Testis (tissue), 3 donors: ENCODE data around the gene NEURL1. TPM values are rescaled to one million over a fixed set of nuclear protein-coding genes. Genes with fewer than 3 reads are reported as not detected.

Experiments
- DNase-seq: peaks from one replicate; pipeline ENCODE4 v3.0.0-alpha.2; 2019
- H3K27ac ChIP-seq, 2 donors: fragments of 200-600 bp; sonication (generic); one replicate each; pipeline ENCODE4 v1.5.1; 2019
- H3K27me3 ChIP-seq: fragments of 200-600 bp; sonication (generic); one replicate; pipeline ENCODE4 v1.5.1; 2019
- H3K36me3 ChIP-seq: fragments of 200-600 bp; sonication (generic); one replicate; pipeline ENCODE4 v1.5.1; 2017; ENCODE audit warnings: low read depth; ENCODE audit errors: missing control alignments
- H3K4me1 ChIP-seq: fragments of 200-600 bp; sonication (generic); one replicate; pipeline ENCODE4 v1.5.1; 2019
- H3K4me3 ChIP-seq, 2 donors: fragments of 200-600 bp; sonication (generic); one replicate each; pipeline ENCODE4 v1.5.1; 2017 to 2019
- H3K9me3 ChIP-seq: fragments of 200-600 bp; sonication (generic); one replicate; pipeline ENCODE4 v1.5.1; 2017
- CTCF ChIP-seq, 3 experiments: fragments of 450-650 bp in 2 of 3; fragments of 200-600 bp in 1 of 3; sonication (generic) in 1 of 3; IDR thresholded peaks; one replicate each; pipeline ENCODE4 v1.5.1; 2016 to 2019; ENCODE audit warnings: antibody characterized with exemption in 3 of 3, mild to moderate bottlenecking in 2 of 3, moderate library complexity in 1 of 3
- POLR2A ChIP-seq: fragments of 450-650 bp; IDR thresholded peaks from one replicate; pipeline ENCODE4 v1.6.1; 2017; ENCODE audit warnings: antibody characterized with exemption, mild to moderate bottlenecking, moderate library complexity
- WGBS, 2 donors: methylation state at CpG; one replicate each; pipeline ENCODE4 v1.1.5; 2018; 5-methylcytosine and 5-hydroxymethylcytosine counted together
- intact Hi-C: fragments of 100-400 bp; cut with DNase I; formaldehyde crosslinking; loops from one replicate; pipeline ENCODE4 v1.15.1; 2023; ENCODE audit warnings: low total_unique reads
- polyA plus RNA-seq: library from polyadenylated mRNA; stranded (reverse); fragments of 350-450 nt; fragmentation: Illumina TruSeq; extraction: RNeasy Lipid Tissue Mini Kit (QIAGEN cat#74804); gene quantifications from one replicate; pipeline ENCODE4 v1.2.3, GENCODE V29; 2014; ENCODE audit warnings: low read depth, low replicate concordance; ENCODE audit not compliant: insufficient read depth
- total RNA-seq, 2 donors: library from RNA; depleted of rRNA; stranded (reverse); fragments of >200 nt; gene quantifications; one replicate each; pipeline ENCODE4 v1.2.3, GENCODE V29; 2016

The NEURL1 gene
- total and polyA plus RNA-seq, 3 donors from 2014 or later, result 17.8 to 21.9 (median 19.8) TPM

DNA sequence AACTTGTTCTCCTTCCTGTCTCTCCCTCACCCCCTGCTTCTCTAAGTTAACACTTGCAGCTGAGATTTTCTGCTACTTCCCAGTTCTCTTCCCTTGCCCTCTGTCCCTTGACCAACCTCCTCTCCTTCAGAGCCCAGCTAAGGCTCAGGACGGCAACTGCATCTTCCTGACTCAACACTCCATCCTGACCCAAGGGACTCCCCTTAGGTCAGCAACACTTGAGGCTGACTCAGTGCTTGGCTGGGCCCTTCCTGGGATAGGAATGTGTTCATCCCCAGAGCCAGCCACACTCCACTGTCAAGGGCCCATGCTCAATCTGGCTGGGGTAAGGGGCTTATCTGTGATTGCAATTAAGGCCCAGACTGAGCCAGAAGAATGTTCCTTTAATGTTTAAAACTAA lies 44.8 kb upstream of the NEURL1 start:
- Histone ChIP-seq H3K36me3 (no peaks in the 10 kb centered on the region), H3K9me3 (no peaks in the 10 kb centered on the region), H3K4me3 (no peak overlapping the region), H3K27ac (peak overlapping the region; percentile 5 to 90), H3K4me1 (peaks cover 62% of the 10 kb centered on the region), H3K27me3 (no peaks in the 10 kb centered on the region)
- TF ChIP-seq CTCF (IDR thresholded peaks at IDR 0.05), result no peak
- no peak for TF ChIP-seq POLR2A
- intact Hi-C loops, result no loop called here
- DNase-seq, result peak; percentile 68
- 13 to 17% methylated on average over 1 of the region's 1 CpG for WGBS, 2 donors

GRCh38 chr10:103449208-103450144 lies 44.0 kb upstream of the NEURL1 start:
- 81 to 82% methylated on average over 29 to 34 of the region's 34 CpGs for WGBS, 2 donors
- Histone ChIP-seq H3K36me3 (no peaks in the 10 kb centered on the region), H3K4me3 (no peak overlapping the region), H3K9me3 (no peaks in the 10 kb centered on the region), H3K27me3 (no peaks in the 10 kb centered on the region), H3K4me1 (peaks cover 62% of the 10 kb centered on the region), H3K27ac (peak overlapping the region; percentile 84 to 90)
- no peak for DNase-seq
- TF ChIP-seq CTCF (IDR thresholded peaks at IDR 0.05) (no peak), POLR2A (no peak)
- intact Hi-C loops, result no loop called here

GRCh38 chr10:103450201-103450695 lies 43.3 kb upstream of the NEURL1 start:
- Histone ChIP-seq H3K4me1 (peaks cover 62% of the 10 kb centered on the region), H3K27me3 (no peaks in the 10 kb centered on the region), H3K9me3 (no peaks in the 10 kb centered on the region), H3K27ac (peak overlapping the region; percentile 84 to 90), H3K4me3 (no peak overlapping the region), H3K36me3 (no peaks in the 10 kb centered on the region)
- no peak for DNase-seq
- WGBS, 2 donors, result 58 to 72% methylated on average over 9 to 12 of the region's 12 CpGs
- intact Hi-C loops, result no loop called here
- TF ChIP-seq POLR2A (no peak), CTCF (IDR thresholded peaks at IDR 0.05) (no peak)

DNA sequence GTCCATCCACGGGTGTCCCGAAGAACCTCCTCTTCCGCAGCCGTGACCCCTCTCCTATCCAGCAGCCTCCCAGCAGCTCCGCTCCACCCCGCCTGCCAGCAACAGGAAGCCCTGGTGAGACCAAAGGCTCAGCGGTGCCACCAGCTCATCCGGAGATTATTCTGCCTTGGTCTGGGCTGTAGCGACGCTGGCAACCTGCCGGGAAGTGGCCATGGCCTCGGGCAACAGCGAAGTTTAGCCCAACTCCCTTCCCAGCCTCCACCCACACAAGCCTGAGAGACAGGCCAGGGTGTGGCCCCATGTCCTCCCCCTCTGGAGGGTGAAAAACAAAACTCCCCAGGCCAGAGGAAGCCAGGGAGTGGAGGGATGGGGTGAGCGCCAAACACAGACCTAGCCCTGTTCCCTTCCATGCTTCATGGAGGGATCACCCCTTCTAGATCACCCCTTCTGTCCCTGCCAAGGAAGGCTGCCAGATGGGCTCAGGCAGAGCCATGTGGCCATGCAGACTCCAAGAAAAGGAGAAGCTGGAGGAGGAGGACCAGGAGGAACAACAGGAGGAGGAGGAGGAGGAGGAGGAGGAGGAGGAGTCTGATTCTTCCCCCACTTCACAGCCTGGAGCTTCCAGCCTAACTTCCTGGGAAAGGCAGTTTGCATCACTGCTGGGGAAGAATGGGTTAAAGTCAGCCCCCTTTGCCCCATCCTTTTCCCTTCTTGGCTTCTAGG lies 42.3 kb upstream of the NEURL1 start:
- intact Hi-C loops, result no loop called here
- H3K27me3 ChIP-seq, result no peaks in the 10 kb centered on the region
- H3K36me3 ChIP-seq, result no peaks in the 10 kb centered on the region
- no peaks in the 10 kb centered on the region for H3K9me3 ChIP-seq
- peak; percentile 81 for DNase-seq
- peaks cover 52% of the 10 kb centered on the region for H3K4me1 ChIP-seq
- TF ChIP-seq CTCF (IDR thresholded peaks at IDR 0.05), result no peak
- TF ChIP-seq POLR2A, result no peak
- H3K4me3 ChIP-seq, result peak overlapping the region; percentile 66 to 80
- H3K27ac ChIP-seq, result peak overlapping the region; percentile 84 to 90
- 34 to 52% methylated on average over 13 to 14 of the region's 14 CpGs for WGBS, 2 donors
